Transverse colon (tissue), 4 donors: Measurements from ENCODE around the gene DCTN2. TPM values are rescaled to one million over a fixed set of nuclear protein-coding genes. Genes with fewer than 3 reads are reported as not detected.
"Not testable (repeated sequence)": the region's sequence is repeated elsewhere in the genome, so short reads cannot be mapped to it uniquely, and the experiment has no call there.

Experiments used
- DNase-seq: peaks from one replicate; pipeline ENCODE4 v3.0.0-alpha.2; 2019
- H3K27ac ChIP-seq, 4 donors: fragments of 200-600 bp; sonication (generic); 2 replicates each; pipeline ENCODE4 v1.5.1; 2016 to 2018; ENCODE audit warnings: inconsistent platforms in 4 of 4
- H3K27me3 ChIP-seq: fragments of 200-600 bp; sonication (generic); 2 replicates; pipeline ENCODE4 v1.5.1; 2017; ENCODE audit warnings: inconsistent platforms
- H3K36me3 ChIP-seq, 4 donors: fragments of 200-600 bp; sonication (generic); 2 replicates each; pipeline ENCODE4 v1.5.1; 2017 to 2019; ENCODE audit warnings: inconsistent platforms in 4 of 4
- H3K4me1 ChIP-seq, 4 donors: fragments of 200-600 bp; sonication (generic); 2 replicates each; pipeline ENCODE4 v1.5.1; 2017 to 2020; ENCODE audit warnings: inconsistent platforms in 4 of 4
- H3K4me3 ChIP-seq, 4 donors: fragments of 200-600 bp; sonication (generic); 1 replicate in 1 of 4; 2 replicates in 3 of 4; pipeline versions ENCODE4 v1.5.1 to v1.6.1; 2017 to 2019; ENCODE audit warnings: inconsistent platforms in 4 of 4
- H3K9me3 ChIP-seq, 2 donors: fragments of 200-600 bp; sonication (generic); 2 replicates each; pipeline ENCODE4 v1.5.1; 2017 to 2019; ENCODE audit warnings: inconsistent platforms in 2 of 2
- EP300 ChIP-seq: sonication (generic); formaldehyde crosslinking; IDR thresholded peaks from one replicate; pipeline ENCODE4 v1.6.1; 2017; ENCODE audit warnings: antibody characterized with exemption, low read depth
- POLR2A ChIP-seq: fragments of 450-650 bp; IDR thresholded peaks from one replicate; pipeline ENCODE4 v1.6.1; 2016; ENCODE audit warnings: antibody characterized with exemption, mild to moderate bottlenecking, moderate library complexity
- POLR2AphosphoS5 ChIP-seq, 3 donors: sonication (generic); formaldehyde crosslinking; IDR thresholded peaks; one replicate each; pipeline ENCODE4 v1.6.1; 2016; ENCODE audit warnings: antibody characterized with exemption in 3 of 3
- WGBS, 2 donors: methylation state at CpG; one replicate each; pipeline ENCODE4 v1.1.5; 2018; ENCODE audit warnings: low coverage in 1 of 2; 5-methylcytosine and 5-hydroxymethylcytosine counted together
- in situ Hi-C, 4 donors: fragments of 200-750 bp; cut with MboI; loops; one replicate each; pipeline versions ENCODE4 v1.15.0 to v1.15.1; 2017; ENCODE audit warnings: low sequenced_read_pairs in 3 of 4, low pct_ligation_motif_present in 1 of 4, low pct_unique_long_range_greater_than_20kb in 1 of 4
- intact Hi-C: fragments of 100-400 bp; cut with DNase I; formaldehyde crosslinking; loops from one replicate; pipeline ENCODE4 v1.15.1; 2023; ENCODE audit warnings: low total_unique reads
- total RNA-seq, 4 donors: library from RNA; depleted of rRNA; stranded (reverse); fragments of >200 nt; gene quantifications; one replicate each; pipeline ENCODE4 v1.1.0, GENCODE V29; 2016
- TF ChIP-seq, protein P1 (sequence below), 5 experiments: fragments of 200-600 bp in 3 of 5; fragments of 450-650 bp in 2 of 5; sonication (generic) in 3 of 5; IDR thresholded peaks; 1 replicate in 2 of 5; 2 replicates in 3 of 5; pipeline ENCODE4 v1.5.1; 2016 to 2017; ENCODE audit warnings: antibody characterized with exemption in 5 of 5, inconsistent platforms in 3 of 5, mild to moderate bottlenecking in 2 of 5, moderate library complexity in 1 of 5

Gene DCTN2
- total RNA-seq, 4 donors from 2014 or later: 154 to 344 (median 175) TPM

DNA sequence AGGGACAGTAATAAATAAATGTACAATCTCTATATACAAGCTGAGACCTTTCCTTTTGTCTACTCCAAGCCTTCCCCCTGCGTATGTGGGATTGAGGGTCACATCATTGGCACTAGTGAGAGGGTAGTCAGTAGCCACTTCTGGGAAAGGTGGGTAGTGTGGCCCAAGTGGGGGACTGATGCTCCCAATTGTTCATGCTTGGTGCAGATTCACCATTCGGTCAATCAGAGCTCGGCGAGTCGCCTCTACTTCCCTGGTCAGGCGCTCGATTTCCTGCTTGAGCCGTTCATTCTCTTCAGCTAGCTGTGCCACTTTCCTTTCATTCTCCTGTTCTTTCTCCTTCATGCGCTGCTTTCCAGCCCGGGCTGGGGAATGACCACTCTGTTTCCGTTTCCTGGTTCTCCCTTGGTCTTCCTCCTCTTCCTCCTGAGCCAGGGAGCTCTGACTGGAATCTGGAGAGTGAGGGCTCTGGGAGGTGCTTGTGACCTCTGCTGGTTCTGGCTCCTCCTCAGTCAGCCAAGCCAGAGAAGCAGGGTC lies 30.3 kb downstream of the DCTN2 start:
- Histone ChIP-seq H3K36me3 (peaks cover 0 to 42% (median 18%) of the 10 kb centered on the region in 4 donors), H3K4me1 (peaks cover 26 to 37% (median 32%) of the 10 kb centered on the region in 4 donors), H3K9me3 (no peaks in the 10 kb centered on the region), H3K27ac (peak overlapping the region in 3 of 4 donors; percentile 97 to 100 (median 98)), H3K27me3 (no peaks in the 10 kb centered on the region), H3K4me3 (no peak overlapping the region)
- intact Hi-C loops (no loop called here), in situ Hi-C loops (no loop called here)
- 87% methylated on average over 9 to 11 of the region's 11 CpGs for whole genome bisulfite sequencing, 2 donors
- TF ChIP-seq, protein P1, sequence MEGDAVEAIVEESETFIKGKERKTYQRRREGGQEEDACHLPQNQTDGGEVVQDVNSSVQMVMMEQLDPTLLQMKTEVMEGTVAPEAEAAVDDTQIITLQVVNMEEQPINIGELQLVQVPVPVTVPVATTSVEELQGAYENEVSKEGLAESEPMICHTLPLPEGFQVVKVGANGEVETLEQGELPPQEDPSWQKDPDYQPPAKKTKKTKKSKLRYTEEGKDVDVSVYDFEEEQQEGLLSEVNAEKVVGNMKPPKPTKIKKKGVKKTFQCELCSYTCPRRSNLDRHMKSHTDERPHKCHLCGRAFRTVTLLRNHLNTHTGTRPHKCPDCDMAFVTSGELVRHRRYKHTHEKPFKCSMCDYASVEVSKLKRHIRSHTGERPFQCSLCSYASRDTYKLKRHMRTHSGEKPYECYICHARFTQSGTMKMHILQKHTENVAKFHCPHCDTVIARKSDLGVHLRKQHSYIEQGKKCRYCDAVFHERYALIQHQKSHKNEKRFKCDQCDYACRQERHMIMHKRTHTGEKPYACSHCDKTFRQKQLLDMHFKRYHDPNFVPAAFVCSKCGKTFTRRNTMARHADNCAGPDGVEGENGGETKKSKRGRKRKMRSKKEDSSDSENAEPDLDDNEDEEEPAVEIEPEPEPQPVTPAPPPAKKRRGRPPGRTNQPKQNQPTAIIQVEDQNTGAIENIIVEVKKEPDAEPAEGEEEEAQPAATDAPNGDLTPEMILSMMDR (IDR thresholded peaks at IDR 0.05): no peak
- DNase-seq: no peak

DNA sequence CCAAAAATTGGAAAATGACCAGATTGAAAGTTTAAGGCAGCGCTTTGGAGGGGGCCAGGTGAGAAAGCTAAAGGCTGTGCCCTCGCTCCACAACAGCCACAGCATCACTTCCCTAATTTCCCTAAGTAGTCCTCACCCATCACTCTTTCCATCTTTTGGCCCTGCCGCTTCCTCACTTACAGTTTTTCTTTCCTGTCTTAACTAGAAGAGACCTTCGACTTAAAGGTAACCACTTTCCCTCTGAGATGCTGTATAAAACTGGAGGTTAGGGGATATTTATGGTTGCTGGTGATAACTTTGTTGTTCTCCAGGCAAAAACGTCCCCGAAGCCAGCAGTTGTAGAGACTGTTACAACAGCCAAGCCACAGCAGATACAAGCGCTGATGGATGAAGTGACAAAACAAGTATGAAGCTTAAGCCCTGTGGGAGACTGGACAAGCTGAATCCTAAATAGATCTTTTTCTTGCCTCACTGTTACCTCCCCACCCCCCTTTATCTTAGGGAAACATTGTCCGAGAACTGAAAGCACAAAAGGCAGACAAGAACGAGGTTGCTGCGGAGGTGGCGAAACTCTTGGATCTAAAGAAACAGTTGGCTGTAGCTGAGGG lies 31.0 kb downstream of the DCTN2 start:
- no peak overlapping the region for H3K27ac ChIP-seq
- TF ChIP-seq POLR2A: no peak
- TF ChIP-seq, protein P1 (IDR thresholded peaks at IDR 0.05): no peak
- no peak for TF ChIP-seq POLR2AphosphoS5 (IDR thresholded peaks at IDR 0.05)
- no peak for TF ChIP-seq EP300
- no peak overlapping the region for H3K4me3 ChIP-seq
- in situ Hi-C loops: no loop called here
- intact Hi-C loops: no loop called here
- no peaks in the 10 kb centered on the region for H3K27me3 ChIP-seq
- H3K9me3 ChIP-seq: no peaks in the 10 kb centered on the region
- peaks cover 0 to 45% (median 21%) of the 10 kb centered on the region in 4 donors for H3K36me3 ChIP-seq
- peaks cover 20 to 31% (median 26%) of the 10 kb centered on the region in 4 donors for H3K4me1 ChIP-seq
- 84 to 88% methylated on average over 7 to 11 of the region's 11 CpGs for WGBS, 2 donors
- DNase-seq: no peak

DNA sequence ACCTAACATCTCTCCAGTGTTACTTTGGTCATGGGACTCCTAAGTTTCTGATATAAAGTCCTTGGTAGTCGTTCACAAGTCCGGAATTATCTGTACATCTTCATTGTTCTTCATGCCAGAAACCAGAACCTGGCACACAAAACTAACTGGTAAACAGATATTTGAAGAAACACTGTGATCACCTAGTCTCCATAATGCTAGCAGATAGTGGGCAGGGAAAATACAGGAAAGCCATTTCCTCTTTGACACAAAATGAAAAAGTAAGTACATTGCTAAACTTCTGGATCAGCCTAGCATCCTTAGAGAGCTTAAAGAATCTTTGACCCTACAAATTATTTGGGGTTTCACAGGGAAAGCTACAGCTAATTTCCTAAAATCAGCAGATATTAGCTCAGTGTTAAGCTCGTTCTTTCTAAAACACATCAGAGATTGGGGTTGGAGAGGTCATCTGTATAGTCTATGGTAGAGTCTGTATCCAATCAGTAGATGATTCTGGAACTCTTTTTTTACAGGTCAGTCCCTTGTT lies 31.5 kb downstream of the DCTN2 start:
- Histone ChIP-seq H3K27me3 (no peaks in the 10 kb centered on the region), H3K4me1 (peaks cover 16 to 27% (median 23%) of the 10 kb centered on the region in 4 donors), H3K4me3 (no peak overlapping the region), H3K9me3 (no peaks in the 10 kb centered on the region), H3K36me3 (peaks cover 0 to 45% (median 21%) of the 10 kb centered on the region in 4 donors), H3K27ac (no peak overlapping the region)
- TF ChIP-seq POLR2AphosphoS5 (IDR thresholded peaks at IDR 0.05): no peak
- no peak for TF ChIP-seq POLR2A
- TF ChIP-seq EP300: no peak
- TF ChIP-seq, protein P1 (IDR thresholded peaks at IDR 0.05): no peak
- 77 to 79% methylated on average over 2 to 3 of the region's 3 CpGs for WGBS, 2 donors
- intact Hi-C loops: no loop called here
- DNase-seq: no peak
- in situ Hi-C loops: no loop called here

DNA sequence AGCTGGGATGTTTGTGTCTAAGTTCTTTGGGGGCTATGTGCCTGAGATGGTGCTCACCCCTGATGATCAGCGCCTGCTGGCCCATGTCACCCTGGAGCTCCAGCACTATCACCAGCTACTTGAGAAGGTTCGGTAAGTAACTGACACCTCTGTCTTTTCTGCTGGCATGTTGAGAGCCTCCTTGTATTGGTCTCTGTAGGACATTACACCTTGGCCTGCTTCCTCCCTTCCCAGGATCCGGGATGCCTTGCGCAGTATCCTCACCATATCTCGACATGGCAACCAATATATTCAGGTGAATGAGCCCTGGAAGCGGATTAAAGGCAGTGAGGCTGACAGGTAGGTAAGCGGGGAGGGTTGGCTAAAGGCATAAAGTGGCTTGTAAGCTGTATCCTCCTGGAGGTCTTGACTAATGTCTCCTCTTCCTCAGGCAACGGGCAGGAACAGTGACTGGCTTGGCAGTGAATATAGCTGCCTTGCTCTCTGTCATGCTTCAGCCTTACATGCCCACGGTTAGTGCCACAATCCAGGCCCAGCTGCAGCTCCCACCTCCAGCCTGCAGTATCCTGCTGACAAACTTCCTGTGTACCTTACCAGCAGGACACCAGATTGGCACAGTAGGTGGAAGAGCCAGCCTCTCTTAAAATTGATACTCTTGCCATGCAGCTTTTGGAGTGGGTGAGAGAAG lies 32.1 kb downstream of the DCTN2 start:
- H3K4me1 ChIP-seq: peaks cover 16 to 27% (median 23%) of the 10 kb centered on the region in 4 donors
- no peaks in the 10 kb centered on the region for H3K9me3 ChIP-seq
- no peak for DNase-seq
- H3K36me3 ChIP-seq: peaks cover 0 to 45% (median 21%) of the 10 kb centered on the region in 4 donors
- intact Hi-C loops (no loop called here), in situ Hi-C loops (no loop called here)
- 85 to 95% methylated on average over 3 to 9 of the region's 9 CpGs for WGBS, 2 donors
- H3K27me3 ChIP-seq: no peaks in the 10 kb centered on the region
- TF ChIP-seq, protein P1 (IDR thresholded peaks at IDR 0.05): no peak
- no peak for TF ChIP-seq EP300
- no peak for TF ChIP-seq POLR2A
- H3K27ac ChIP-seq: no peak overlapping the region
- no peak overlapping the region for H3K4me3 ChIP-seq

DNA sequence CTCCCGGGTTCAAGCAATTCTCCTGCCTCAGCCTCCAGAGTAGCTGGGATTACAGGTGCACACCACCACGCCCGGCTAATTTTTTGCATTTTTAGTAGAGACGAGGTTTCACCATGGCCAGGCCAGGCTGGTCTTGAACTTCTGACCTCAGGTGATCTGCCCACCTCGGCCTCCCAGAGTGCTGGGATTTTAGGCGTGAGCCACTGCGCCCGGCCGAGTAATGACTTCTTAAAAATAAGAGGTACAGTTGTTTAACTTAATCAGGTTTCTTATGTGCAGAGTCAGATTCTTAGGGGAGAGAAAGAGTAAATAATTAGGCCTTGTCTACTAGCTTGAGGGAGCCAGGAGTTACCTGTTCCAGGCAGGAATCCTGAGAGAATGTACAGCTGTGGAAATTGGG lies 32.7 kb downstream of the DCTN2 start:
- H3K9me3 ChIP-seq, in situ Hi-C loops, H3K27ac ChIP-seq, H3K27me3 ChIP-seq, DNase-seq, H3K4me3 ChIP-seq, intact Hi-C loops: not testable (repeated sequence)
- 89 to 92% methylated on average over 3 to 9 of the region's 9 CpGs for WGBS, 2 donors
- Histone ChIP-seq H3K36me3 (peaks cover 0 to 47% (median 22%) of the 10 kb centered on the region in 4 donors), H3K4me1 (peaks cover 11 to 24% (median 22%) of the 10 kb centered on the region in 4 donors)

DNA sequence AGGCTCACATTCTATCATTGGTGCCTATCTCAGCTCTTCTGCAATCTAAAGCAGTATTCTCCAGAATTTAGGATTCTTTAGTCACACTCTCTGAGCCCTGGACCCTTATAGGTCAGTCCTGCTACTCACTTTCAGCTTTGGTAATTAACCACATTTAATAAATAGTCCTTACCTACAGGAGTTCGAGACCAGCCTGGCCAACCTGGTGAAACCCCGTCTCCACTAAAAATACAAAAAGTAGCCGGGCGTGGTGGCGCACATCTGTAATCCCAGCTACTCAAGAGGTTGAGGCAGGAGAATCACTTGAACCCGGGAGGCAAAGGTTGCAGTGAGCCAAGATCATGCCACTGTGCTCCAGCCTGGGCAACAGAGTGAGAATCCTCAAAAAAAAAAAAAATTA lies 33.3 kb downstream of the DCTN2 start:
- peaks cover 0 to 52% (median 22%) of the 10 kb centered on the region in 4 donors for H3K36me3 ChIP-seq

More for the DNA sequence above, 33.3 kb downstream of the DCTN2 start:
- H3K27ac ChIP-seq, H3K9me3 ChIP-seq, H3K4me3 ChIP-seq, intact Hi-C loops, DNase-seq, H3K27me3 ChIP-seq, in situ Hi-C loops: not testable (repeated sequence)
- H3K4me1 ChIP-seq: peaks cover 6 to 18% (median 16%) of the 10 kb centered on the region in 4 donors
- WGBS, 2 donors: 92 to 98% methylated on average over 6 of the region's 6 CpGs
